Thyroid gland (tissue), 4 donors: ENCODE data around the gene KIF5C.

Experiments used
- POLR2A ChIP-seq, 2 donors: fragments of 450-650 bp; IDR thresholded peaks; one replicate each; pipeline ENCODE4 v1.6.1; 2017; ENCODE audit warnings: antibody characterized with exemption in 2 of 2, mild to moderate bottlenecking in 2 of 2, moderate library complexity in 1 of 2
- TF ChIP-seq, protein P1 (sequence below), 6 experiments: fragments of 200-600 bp in 3 of 6; fragments of 450-650 bp in 3 of 6; sonication (generic) in 3 of 6; IDR thresholded peaks; one replicate each; pipeline ENCODE4 v1.5.1; 2016 to 2019; ENCODE audit warnings: antibody characterized with exemption in 6 of 6, mild to moderate bottlenecking in 2 of 6, inconsistent platforms in 1 of 6, moderate library complexity in 1 of 6

- TF ChIP-seq, protein P1, sequence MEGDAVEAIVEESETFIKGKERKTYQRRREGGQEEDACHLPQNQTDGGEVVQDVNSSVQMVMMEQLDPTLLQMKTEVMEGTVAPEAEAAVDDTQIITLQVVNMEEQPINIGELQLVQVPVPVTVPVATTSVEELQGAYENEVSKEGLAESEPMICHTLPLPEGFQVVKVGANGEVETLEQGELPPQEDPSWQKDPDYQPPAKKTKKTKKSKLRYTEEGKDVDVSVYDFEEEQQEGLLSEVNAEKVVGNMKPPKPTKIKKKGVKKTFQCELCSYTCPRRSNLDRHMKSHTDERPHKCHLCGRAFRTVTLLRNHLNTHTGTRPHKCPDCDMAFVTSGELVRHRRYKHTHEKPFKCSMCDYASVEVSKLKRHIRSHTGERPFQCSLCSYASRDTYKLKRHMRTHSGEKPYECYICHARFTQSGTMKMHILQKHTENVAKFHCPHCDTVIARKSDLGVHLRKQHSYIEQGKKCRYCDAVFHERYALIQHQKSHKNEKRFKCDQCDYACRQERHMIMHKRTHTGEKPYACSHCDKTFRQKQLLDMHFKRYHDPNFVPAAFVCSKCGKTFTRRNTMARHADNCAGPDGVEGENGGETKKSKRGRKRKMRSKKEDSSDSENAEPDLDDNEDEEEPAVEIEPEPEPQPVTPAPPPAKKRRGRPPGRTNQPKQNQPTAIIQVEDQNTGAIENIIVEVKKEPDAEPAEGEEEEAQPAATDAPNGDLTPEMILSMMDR (IDR thresholded peaks at IDR 0.05), result no peak
- TF ChIP-seq POLR2A (IDR thresholded peaks at IDR 0.05), result no peak
Measured at GRCh38 chr2:148967056-148967455, 92.0 kb downstream of the KIF5C start.
